ENCODE data around the gene SHISAL1.

Gene SHISAL1

GRCh38 chr22:44256556-44257485, 55.9 kb downstream of the SHISAL1 start:
- Histone ChIP-seq H3K4me3 (replicated peaks; ENCODE audit: low read depth, low read length) (no peak overlapping the region), H3K27me3 (replicated peaks; ENCODE audit: control insufficient read depth, insufficient read depth, low read length) (no peaks in the 10 kb centered on the region; the same call in 1 of the 2 replicates), H3K36me3 (ENCODE audit: control insufficient read depth, insufficient read depth, low read length) (no peaks in the 10 kb centered on the region)
- no peak for TF ChIP-seq CTCF (IDR thresholded peaks at IDR 0.05; ENCODE audit: insufficient read depth, low read length, poor library complexity, severe bottlenecking)
- no peak for DNase-seq (ENCODE audit: extremely low read depth, insufficient read length)

GRCh38 chr22:44256085-44256484, 56.7 kb downstream of the SHISAL1 start:
- no peak for TF ChIP-seq CTCF (IDR thresholded peaks at IDR 0.05; ENCODE audit: insufficient read depth, low read length, poor library complexity, severe bottlenecking)
- no peaks in the 10 kb centered on the region for H3K36me3 ChIP-seq (ENCODE audit: control insufficient read depth, insufficient read depth, low read length)
- no peak overlapping the region for H3K4me3 ChIP-seq (replicated peaks; ENCODE audit: low read depth, low read length)
- H3K27me3 ChIP-seq (replicated peaks; ENCODE audit: control insufficient read depth, insufficient read depth, low read length): no peaks in the 10 kb centered on the region; the same call in 1 of the 2 replicates
- no peak for DNase-seq (ENCODE audit: extremely low read depth, insufficient read length)

- Histone ChIP-seq H3K4me3 (replicated peaks; ENCODE audit: low read depth, low read length) (no peak overlapping the region), H3K27me3 (replicated peaks; ENCODE audit: control insufficient read depth, insufficient read depth, low read length) (no peaks in the 10 kb centered on the region; the same call in 1 of the 2 replicates), H3K36me3 (ENCODE audit: control insufficient read depth, insufficient read depth, low read length) (no peaks in the 10 kb centered on the region)
- no peak for DNase-seq (ENCODE audit: extremely low read depth, insufficient read length)
- no peak for TF ChIP-seq CTCF (IDR thresholded peaks at IDR 0.05; ENCODE audit: insufficient read depth, low read length, poor library complexity, severe bottlenecking)
Measured at GRCh38 chr22:44254811-44255210, 57.9 kb downstream of the SHISAL1 start.

- TF ChIP-seq CTCF (IDR thresholded peaks at IDR 0.05; ENCODE audit: insufficient read depth, low read length, poor library complexity, severe bottlenecking): no peak
- DNase-seq (ENCODE audit: extremely low read depth, insufficient read length): no peak
Measured at GRCh38 chr22:44249376-44250147, 63.2 kb downstream of the SHISAL1 start.

GRCh38 chr22:44248926-44249325, 63.8 kb downstream of the SHISAL1 start:
- DNase-seq (ENCODE audit: extremely low read depth, insufficient read length): no peak
- Histone ChIP-seq H3K4me3 (replicated peaks; ENCODE audit: low read depth, low read length) (no peak overlapping the region), H3K27me3 (replicated peaks; ENCODE audit: control insufficient read depth, insufficient read depth, low read length) (no peaks in the 10 kb centered on the region; the same call in 1 of the 2 replicates), H3K36me3 (ENCODE audit: control insufficient read depth, insufficient read depth, low read length) (no peaks in the 10 kb centered on the region)
- TF ChIP-seq CTCF (IDR thresholded peaks at IDR 0.05; ENCODE audit: insufficient read depth, low read length, poor library complexity, severe bottlenecking): no peak

More at GRCh38 chr22:44249376-44250147, 63.2 kb downstream of the SHISAL1 start:
- no peaks in the 10 kb centered on the region for H3K36me3 ChIP-seq (ENCODE audit: control insufficient read depth, insufficient read depth, low read length)
- H3K27me3 ChIP-seq (replicated peaks; ENCODE audit: control insufficient read depth, insufficient read depth, low read length): no peaks in the 10 kb centered on the region; the same call in 1 of the 2 replicates
- no peak overlapping the region for H3K4me3 ChIP-seq (replicated peaks; ENCODE audit: low read depth, low read length)
